NCI-H460 (cell line): ENCODE measurements around the gene DPYD. TPM values are rescaled to one million over a fixed set of nuclear protein-coding genes. Genes with fewer than 3 reads are reported as not detected.

Experiments
- DNase-seq: peaks from one replicate; pipeline ENCODE4 v3.0.0-alpha.2; 2016; ENCODE audit warnings: low read depth; ENCODE audit errors: extremely low read depth
- total RNA-seq: library from RNA; depleted of rRNA; stranded (reverse); fragments of >200 nt; shearing (Covaris generic); gene quantifications from 2 replicates; pipeline ENCODE4 v1.2.3, GENCODE V29; 2014

The DPYD gene
- total RNA-seq, 1 experiment from 2014 or later = 7.9 TPM

DNA sequence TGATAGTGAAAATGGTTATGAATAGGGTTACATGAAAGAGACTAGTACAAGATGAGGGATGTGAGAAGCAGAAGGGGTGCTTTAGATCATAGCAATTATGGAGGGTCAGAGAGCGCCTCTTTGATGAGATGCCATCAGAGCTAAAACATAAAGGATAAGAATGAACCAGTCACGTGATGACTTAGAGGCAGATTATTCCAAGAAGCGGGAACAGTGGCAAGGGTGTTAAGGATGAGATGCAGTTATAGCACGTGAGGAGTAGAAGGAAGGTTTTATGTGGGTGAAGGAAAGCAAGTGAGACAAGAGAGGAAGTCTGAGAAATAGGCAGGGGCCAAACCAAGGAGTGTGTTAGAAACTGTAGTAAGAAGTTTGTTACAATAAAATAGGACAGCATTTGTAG is 360.1 kb downstream of the DPYD start:
- no peak for DNase-seq

DNA sequence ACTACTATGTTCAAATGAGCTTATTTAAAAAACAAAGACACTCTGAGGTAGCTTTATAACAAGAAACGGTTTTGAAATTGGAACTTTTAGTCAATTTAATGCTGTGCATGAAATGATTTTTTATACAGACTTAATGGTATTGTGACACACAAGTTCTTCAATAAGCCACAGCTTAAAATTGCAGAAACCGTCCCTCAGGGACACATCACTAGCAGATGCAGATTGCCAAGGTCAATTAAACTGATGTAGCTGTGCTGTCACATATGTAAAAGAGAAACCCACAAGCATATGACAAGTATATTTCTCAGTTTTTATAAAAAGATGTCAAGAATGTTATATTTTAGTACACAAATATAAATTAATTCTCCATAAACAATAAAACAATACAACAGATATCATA is 366.9 kb downstream of the DPYD start:
- no peak for DNase-seq

DNA sequence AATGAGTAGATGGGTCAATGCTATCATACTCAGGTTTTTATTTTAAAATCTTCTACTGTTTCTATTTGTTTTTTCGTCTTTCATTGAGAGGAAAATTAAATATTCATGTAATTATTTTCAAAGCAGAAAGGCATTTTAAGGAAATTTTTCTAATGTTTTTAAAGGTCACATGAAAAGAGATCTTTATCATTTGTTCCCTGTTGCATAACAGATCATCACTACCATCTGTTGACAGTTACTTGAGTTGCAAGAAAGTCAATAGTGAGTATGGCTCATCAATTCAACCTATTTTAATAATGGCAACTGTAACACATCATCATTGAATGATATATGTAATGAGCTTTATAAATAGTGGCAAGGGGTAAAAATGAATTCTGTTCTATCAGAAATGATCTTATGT is 369.7 kb downstream of the DPYD start:
- no peak for DNase-seq

DNA sequence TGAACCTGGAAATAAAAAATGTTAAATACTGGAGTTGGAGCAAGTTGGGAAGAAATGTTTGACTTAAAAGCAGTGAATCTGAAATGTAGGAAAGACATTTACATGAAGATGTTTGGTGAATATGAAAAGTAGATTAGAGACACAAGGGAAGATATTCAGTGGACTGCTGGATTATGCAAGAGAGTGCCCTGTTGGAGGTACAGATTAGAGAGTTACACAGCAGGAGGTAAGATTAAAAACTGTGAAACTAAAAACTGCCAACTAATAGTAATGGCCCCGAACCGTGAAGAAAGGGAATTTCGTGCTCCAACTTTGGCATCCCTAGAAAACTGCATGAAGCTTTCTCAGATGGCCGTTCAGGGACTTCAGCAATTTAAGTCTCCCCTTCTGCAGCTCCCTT is 375.4 kb downstream of the DPYD start:
- no peak for DNase-seq

DNA sequence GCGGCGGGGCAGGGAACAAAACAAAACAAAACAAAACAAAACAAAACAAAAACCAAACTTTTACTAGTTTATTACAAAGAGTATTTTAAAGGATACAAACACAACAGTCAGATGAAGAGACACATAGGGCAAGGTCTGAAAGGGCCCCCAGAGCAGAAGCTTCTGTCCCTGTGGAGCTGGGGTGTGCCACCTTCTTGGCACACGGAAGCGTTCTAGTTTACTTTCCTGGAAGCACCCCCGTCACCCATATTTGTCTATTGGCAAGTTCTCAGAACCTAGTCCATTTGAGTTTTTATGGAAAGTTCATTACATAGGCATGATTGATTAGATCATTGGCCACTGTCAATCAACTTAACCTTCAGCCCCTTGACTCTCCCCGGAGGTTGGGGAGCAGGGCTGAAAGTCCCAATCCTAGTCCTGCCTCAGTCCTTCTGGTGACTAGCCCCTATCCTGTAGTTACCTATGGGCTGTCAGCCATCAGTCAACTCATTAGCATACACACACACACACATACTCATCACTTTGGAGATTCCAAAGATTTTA is 380.4 kb downstream of the DPYD start:
- DNase-seq = no peak

DNA sequence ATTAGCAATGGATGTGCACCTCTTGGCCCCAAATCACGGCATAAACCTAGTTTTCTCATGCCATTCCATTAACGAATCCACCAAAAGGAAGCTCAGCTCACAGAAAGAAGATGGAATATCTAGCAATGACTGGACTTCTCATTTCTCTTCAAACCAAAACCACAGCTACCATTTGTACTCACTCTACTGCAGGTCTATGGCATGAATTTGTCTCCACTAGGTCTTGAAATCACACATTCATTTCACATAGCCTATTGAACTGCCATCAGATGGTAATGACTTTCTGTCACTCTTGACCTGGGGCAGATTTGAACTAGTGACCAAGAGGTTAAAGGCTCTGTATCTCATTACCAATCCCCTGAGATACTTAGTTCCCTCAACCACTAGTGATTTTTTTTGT is 382.7 kb downstream of the DPYD start:
- DNase-seq = no peak

DNA sequence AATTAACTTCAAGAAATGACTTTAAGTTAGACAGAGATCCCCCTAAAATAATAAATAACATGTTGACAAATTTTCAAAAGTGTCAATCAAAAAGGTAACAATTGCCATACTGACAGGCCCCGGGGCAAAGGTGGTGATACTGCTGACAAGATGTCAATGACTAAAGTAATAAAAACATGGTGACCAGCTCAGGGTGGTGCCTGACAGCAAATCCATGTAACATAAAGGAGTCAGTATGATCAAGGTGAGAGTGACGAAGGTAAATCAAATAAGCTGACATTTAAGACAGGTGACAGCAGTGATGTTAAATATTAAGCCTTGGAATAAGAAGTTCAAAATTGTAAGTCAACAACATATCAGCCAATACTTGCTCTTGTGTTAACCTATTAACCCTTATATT is 387.5 kb downstream of the DPYD start:
- DNase-seq = no peak

DNA sequence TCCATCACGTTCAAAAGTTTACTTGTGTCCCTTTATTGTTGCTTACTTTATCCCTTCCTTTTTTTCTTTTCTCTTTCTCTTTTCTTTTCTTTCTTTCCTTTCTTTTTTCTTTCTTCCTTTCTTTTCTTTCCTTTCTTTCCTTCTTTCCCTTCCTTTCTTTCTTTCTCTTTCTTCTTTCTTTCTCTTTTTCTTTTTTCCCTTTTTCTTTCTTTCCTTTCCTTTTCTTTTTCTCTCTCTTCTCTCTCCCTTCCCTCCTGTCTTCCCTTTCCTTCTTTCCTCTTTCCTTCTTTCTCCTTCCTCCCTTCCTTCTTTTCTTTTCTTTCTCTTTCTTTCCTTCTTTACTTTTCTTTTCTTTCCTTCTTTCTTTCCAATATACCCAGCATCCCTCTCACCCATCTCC is 391.2 kb downstream of the DPYD start:
- no peak for DNase-seq

DNA sequence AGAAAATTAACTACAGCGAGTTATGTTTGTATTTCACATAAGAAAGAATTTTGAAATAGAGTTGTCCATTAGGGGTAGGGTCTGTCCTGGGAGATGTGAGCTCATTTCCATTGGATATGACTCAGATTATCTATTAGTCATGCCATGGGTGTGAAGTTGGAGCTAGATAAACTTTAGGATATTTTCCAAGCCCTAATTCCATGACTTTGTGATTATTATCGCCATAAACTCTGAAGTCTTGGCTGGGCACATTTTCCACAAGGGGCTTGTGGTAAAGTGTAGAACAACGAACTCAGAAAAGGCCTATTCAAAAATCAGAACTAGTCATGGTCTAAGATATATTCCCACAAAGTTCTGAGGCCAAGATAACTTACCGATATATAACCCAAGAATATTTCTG is 396.6 kb downstream of the DPYD start:
- DNase-seq = no peak

DNA sequence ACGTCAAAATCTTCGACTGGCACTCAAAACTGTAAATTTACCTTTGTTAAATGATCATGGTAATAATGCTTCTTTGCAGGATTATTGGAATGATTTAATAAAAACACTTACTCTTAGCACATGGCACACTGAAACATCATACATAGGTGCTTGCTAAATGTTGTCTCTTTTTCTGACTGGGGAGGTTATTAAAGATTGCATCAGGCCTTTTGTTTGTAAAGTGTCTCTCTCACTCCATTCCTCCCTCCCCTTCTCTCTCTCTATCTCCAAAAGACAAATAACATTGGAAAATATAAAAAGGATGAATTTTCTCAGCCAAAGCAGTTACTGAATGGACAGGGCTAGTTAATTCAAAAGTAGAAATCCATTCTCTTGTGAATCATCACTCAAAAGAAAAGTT is 404.2 kb downstream of the DPYD start:
- no peak for DNase-seq

DNA sequence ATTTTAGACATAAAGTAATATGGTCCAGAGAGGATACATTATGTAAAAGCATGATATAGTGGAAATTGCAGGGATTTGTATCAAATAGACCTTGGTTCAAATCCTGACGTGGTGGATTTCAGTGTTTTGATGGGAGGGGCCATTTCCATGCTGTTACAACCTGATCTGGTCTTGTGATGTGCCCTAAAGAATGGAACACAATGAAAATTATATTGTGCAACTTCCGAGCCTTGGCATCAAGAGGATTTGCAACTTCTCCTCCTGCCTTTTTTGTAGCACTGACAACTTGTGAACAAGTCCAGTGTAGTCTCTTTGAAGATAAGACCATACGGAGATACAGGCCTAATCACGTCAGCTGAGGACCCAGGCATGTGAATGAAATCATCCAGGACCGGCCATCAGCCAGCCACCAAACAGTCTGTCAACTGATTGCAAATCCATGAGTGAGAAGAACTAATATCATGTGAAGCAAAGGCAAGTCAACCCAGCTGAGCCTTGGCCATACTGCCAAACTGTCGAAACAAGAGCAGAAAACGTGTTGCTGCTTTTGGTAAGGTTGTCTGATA is 412.1 kb downstream of the DPYD start:
- DNase-seq = no peak

DNA sequence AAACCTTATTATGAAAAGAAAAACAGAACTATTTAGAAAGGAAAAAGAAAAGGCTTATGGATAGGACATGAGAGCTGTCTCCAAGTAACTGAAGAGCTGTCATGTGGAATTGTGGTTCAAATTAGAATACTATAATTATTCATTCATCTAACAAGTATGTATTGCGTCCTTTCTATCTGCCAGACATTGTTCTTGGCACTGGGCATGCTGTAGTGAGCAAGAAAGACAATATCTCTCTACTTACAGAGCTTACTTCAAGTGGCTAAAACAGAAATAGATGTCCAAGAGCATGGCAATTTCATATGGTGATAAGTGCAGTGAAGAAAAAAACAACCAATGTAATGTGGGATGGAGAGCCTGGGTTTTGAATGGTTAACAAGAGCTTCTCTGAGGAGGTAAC is 413.0 kb downstream of the DPYD start:
- DNase-seq = no peak

DNA sequence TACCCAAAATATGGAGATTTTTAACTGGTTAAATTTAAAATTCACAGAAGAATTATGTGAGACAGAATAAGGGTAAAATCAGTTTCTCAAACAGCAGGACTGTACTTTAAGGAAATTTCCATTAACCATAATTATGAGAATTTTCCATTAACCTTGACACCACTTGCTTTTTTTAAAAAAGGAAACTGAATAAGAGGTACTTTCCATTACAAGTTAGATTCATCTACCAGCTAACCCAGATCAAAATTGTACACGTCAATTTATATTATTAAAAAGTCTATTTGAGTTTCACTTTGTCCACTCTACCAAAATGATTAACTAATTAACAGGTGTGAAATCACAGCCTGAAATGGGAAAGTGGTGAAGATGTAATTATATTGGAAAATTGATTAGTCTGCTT is 414.5 kb downstream of the DPYD start:
- no peak for DNase-seq

DNA sequence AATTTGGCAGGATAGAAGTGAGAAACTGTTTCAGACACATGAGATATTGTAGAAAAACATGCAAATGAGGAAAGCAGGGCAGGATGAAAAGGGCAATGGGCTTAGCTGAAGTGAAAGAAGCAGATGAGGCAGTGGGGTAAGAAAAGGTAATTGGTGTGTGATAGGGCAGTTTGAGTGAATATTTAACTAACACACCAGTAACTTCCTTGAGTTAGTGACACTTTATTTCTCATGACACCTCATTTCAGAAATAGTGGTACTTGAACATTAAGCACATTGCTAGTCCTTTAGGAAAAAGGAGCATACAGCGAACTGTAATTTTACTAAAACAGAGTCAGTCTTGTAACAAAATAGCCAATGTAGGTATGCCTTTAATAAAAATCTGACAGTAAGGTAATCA is 415.0 kb downstream of the DPYD start:
- no peak for DNase-seq

DNA sequence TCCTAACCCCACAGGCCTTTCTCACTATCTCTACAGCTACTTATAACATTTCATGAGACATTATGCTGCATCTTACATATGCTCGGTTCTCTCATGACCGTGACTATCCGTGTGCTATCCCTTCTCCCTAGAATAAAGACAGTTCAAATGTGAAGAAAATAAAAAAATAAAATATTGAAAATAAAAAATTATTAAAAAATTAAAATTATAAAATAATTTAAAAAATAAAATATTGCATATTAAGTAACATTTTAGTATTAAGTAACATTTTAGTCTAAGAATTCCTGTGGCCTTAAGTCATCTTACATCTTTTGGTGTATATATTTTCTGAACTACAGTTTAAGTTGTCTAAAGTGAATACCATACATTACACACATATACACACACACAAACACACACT is 415.5 kb downstream of the DPYD start:
- no peak for DNase-seq

DNA sequence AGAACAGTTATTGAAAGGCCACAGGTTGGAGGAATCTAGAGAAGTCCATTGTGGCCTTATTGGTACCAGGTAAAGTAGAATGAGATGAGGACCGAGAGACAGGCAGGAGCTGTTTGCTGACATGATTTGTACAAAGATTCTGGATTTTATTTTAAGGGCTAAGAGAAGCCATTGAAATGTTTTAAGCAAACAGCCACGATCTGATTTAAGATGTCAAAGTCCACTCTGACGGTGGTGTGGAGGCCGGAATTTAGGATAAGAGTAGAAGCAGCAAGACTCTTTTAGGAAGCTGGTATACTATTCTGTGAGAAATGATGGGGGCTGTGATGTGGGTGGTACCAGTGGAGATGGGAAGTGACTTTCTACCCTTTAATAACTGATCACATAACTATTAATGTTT is 418.5 kb downstream of the DPYD start:
- no peak for DNase-seq

DNA sequence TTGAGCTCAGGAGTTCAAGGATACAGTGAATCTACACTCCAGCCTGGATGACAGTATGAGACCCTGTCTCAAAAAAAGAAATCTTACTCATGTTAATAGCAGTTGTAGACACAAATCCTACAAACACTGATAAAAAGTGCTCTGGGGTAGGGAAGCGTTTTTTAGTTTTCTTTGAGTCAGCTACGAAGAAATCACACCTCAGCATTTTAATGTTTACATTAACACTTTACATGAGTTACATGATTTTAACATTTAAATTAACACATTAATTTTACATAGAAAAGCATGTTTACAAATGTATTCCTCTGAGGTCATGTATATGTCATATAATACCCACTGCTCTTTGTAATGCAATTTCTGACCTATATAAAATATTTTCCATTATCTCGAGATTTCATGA is 419.2 kb downstream of the DPYD start:
- DNase-seq = no peak

DNA sequence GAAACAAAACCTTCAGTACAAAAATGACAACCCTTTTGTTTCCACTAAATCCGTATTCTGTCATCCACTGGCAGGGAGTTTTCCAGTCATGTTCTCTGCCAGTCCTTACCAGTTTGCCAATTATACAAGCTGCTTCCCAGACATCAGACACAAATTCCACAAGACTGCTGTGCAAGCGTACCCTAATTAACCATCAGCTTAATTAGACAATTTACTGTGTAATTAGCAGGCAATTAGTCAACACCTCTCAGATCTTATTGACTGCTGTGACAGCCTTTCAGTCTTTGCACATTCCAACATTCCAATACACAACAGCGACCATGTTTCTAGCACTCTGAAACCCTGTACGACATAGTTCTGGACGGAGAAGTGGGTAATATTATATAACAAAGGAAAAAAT is 420.1 kb downstream of the DPYD start:
- no peak for DNase-seq

DNA sequence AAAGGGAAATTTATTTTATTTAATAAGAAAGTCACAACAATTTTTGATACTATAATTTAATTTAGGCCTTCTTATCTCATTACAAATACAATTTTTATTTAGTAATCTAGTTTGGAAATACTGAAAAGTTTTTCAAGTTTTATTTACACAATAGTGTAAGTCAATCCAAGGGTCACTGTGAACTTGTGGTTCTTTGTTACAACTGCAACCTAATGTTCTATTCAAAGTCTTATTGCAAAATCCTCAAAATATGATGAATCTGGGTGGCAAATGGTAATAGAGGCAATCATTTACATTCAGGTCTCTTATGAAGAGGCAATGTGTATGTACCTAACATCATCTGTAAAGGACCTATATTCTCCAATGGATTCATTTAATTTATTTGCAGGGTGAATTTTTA is 421.2 kb downstream of the DPYD start:
- no peak for DNase-seq

DNA sequence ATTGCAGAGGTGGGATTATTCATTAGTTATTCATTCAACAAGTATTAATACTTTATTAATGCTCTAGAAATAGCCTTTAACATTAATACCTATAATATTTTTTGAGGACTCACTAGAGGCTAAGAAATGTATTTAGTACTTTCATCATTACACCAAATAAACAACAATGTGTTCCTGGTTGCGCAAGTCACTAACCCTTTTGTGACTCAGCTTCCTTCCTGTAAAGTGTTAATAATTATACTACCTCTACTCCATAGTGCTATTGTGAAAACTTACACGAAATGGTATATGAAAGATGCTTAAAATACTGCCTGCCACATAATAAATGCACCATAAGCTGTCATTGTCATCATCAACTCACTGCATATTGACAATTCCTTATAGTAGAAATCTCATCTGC is 431.0 kb downstream of the DPYD start:
- DNase-seq = no peak

DNA sequence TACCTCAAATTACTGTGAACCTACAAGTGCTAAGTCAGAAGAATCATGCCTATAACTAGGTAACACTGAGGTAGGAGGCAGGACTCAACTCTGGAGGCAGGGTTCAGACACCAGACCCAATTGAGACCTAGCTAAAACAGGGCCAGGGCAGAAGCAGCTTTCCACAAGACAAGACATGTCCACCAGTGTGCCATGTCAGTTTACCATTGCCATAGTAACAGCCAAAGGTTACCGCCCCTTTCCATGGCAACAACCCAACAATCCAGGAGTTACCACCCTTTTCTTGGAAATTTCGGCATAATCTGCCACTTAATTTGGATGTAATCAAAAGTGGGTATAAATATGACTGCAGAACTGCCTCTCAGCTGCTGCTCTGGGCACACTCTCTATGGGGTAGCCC is 432.3 kb downstream of the DPYD start:
- DNase-seq = no peak

DNA sequence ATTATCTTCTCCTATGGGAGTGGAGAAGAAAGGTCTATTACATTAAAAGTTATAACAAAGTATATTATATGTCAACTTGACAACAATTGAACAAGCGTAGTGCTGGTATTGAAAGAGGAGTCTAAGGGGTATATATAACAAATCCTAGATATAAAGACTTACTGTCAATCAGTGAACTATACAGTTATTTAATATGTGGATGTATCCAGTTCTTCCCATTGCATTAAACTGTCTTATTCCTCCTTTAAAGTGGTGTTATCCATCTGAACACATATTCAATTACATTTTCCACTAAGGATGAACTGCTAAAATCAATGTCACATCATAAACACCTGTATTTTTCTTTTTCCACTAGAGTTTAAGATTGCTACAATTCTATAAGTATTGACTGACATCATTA is 438.8 kb downstream of the DPYD start:
- DNase-seq = no peak

DNA sequence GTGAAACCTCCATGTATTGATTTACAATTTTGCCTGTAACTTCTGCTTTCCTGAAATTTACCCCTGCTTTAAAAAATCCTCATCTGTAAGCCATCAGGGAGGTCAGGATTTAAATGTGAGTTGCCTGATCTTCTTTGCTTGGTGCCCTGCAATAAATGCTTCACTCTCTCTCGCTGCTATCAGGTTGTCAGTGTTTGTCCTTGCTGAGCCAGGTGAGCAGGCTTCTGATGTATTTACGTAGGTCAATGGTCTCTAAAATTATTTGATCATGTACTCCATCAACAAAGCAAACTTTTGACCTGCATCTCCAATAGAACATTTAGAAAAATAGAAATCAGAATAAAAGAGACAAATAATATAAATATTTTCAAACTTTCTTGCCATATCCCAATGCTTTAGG is 453.4 kb downstream of the DPYD start:
- no peak for DNase-seq
